WTC11 (cell line): ENCODE results near the gene RPE. TPM values are rescaled to one million over a fixed set of nuclear protein-coding genes. Genes with fewer than 3 reads are reported as not detected.

Experiments
- ATAC-seq: fragments of 200-7000 bp; cut with Tn5 transposase; 2 replicates; pipeline ENCODE4 v1.10.0; 2021; ENCODE audit warnings: mild to moderate bottlenecking, moderate library complexity
- CTCF ChIA-PET: fragments of 300-600 bp; sonication (Branson Sonifier 250); formaldehyde crosslinking; loops from one replicate; lab custom pipeline; 2021; ENCODE audit warnings: antibody characterized with exemption; lab: Charles Lee
- POLR2A ChIA-PET: fragments of 350-600 bp; sonication (Branson Sonifier 250); formaldehyde crosslinking; loops from one replicate; lab custom pipeline; 2021; ENCODE audit warnings: antibody characterized with exemption; lab: Charles Lee
- DNase-seq: peaks from one replicate; pipeline ENCODE4 v3.0.0; 2021; ENCODE audit warnings: low spot score
- H3K27ac Mint-ChIP-seq: 2 replicates; pipeline ENCODE4 v1.8.0; 2021; ENCODE audit warnings: mixed read lengths
- H3K27me3 Mint-ChIP-seq: 2 replicates; pipeline ENCODE4 v1.8.0; 2021; ENCODE audit warnings: low read depth, mild to moderate bottlenecking, moderate library complexity, mixed read lengths
- H3K36me3 Mint-ChIP-seq: 2 replicates; pipeline ENCODE4 v1.8.0; 2021; ENCODE audit warnings: mixed read lengths
- H3K4me1 Mint-ChIP-seq: 2 replicates; pipeline ENCODE4 v1.8.0; 2022; ENCODE audit warnings: mixed read lengths
- H3K4me3 Mint-ChIP-seq: 2 replicates; pipeline ENCODE4 v1.8.0; 2021; ENCODE audit warnings: mild to moderate bottlenecking, moderate library complexity, mixed read lengths
- H3K9me3 Mint-ChIP-seq: 2 replicates; pipeline ENCODE4 v1.8.0; 2021; ENCODE audit warnings: mixed read lengths
- ATF2 ChIP-seq: sonication (generic); formaldehyde crosslinking; IDR thresholded peaks from 2 replicates; pipeline ENCODE4 v1.8.1; 2022; ENCODE audit warnings: low read depth, missing genetic modification reagents, borderline replicate concordance
- ATF3 ChIP-seq: sonication (generic); formaldehyde crosslinking; conservative IDR thresholded peaks from 2 replicates; pipeline ENCODE4 v1.8.1; 2022; ENCODE audit warnings: mild to moderate bottlenecking, missing genetic modification reagents
- CBFB ChIP-seq: sonication (generic); formaldehyde crosslinking; IDR thresholded peaks from 2 replicates; pipeline ENCODE4 v1.8.1; 2022; ENCODE audit warnings: mild to moderate bottlenecking, low read depth, missing genetic modification reagents
- CREM ChIP-seq: sonication (generic); formaldehyde crosslinking; IDR thresholded peaks from 2 replicates; pipeline ENCODE4 v1.8.1; 2022; ENCODE audit warnings: mild to moderate bottlenecking, missing genetic modification reagents, moderate library complexity
- ELF4 ChIP-seq: sonication (generic); formaldehyde crosslinking; IDR thresholded peaks from 2 replicates; pipeline ENCODE4 v1.8.1; 2022; ENCODE audit warnings: low read depth, mild to moderate bottlenecking, moderate library complexity, missing genetic modification reagents
- ETV6 ChIP-seq: sonication (generic); formaldehyde crosslinking; IDR thresholded peaks from 2 replicates; pipeline ENCODE4 v1.8.1; 2022; ENCODE audit warnings: mild to moderate bottlenecking, missing genetic modification reagents
- FOXJ3 ChIP-seq: sonication (generic); formaldehyde crosslinking; IDR thresholded peaks from 2 replicates; pipeline ENCODE4 v1.9.0; 2021; ENCODE audit warnings: missing genetic modification reagents, mild to moderate bottlenecking, borderline replicate concordance
- FOXK1 ChIP-seq: sonication (generic); formaldehyde crosslinking; IDR thresholded peaks from 2 replicates; pipeline ENCODE4 v1.8.0; 2022; ENCODE audit warnings: mild to moderate bottlenecking, moderate library complexity, missing genetic modification reagents
- FOXP1 ChIP-seq: sonication (generic); formaldehyde crosslinking; IDR thresholded peaks from 2 replicates; pipeline ENCODE4 v1.8.0; 2022; ENCODE audit warnings: missing genetic modification reagents, mild to moderate bottlenecking, moderate library complexity, borderline replicate concordance
- GABPB1 ChIP-seq: sonication (generic); formaldehyde crosslinking; IDR thresholded peaks from 2 replicates; pipeline ENCODE4 v1.8.1; 2023; ENCODE audit warnings: mild to moderate bottlenecking, missing genetic modification reagents
- GRHL2 ChIP-seq: fragments of 250-450 bp; sonication (Bioruptor Pico); IDR thresholded peaks from 2 replicates; pipeline ENCODE4 v1.8.0; 2022; ENCODE audit warnings: mild to moderate bottlenecking, moderate library complexity; ENCODE audit not compliant: insufficient replicate concordance, severe bottlenecking
- GTF2I ChIP-seq: fragments of 250-450 bp; sonication (Bioruptor Pico); conservative IDR thresholded peaks from 2 replicates; pipeline ENCODE4 v1.4.0; 2021; ENCODE audit warnings: mild to moderate bottlenecking
- IRF1 ChIP-seq: sonication (generic); formaldehyde crosslinking; IDR thresholded peaks from 2 replicates; pipeline ENCODE4 v1.8.0; 2023; ENCODE audit warnings: missing genetic modification reagents
- MYBL2 ChIP-seq: sonication (generic); formaldehyde crosslinking; IDR thresholded peaks from 2 replicates; pipeline ENCODE4 v1.8.1; 2023; ENCODE audit warnings: mild to moderate bottlenecking, moderate library complexity, missing genetic modification reagents
- NFE2L1 ChIP-seq: sonication (generic); formaldehyde crosslinking; IDR thresholded peaks from 2 replicates; pipeline ENCODE4 v1.8.1; 2023; ENCODE audit warnings: missing genetic modification reagents
- NR1H2 ChIP-seq: sonication (generic); formaldehyde crosslinking; IDR thresholded peaks from 2 replicates; pipeline ENCODE4 v1.9.0; 2021; ENCODE audit warnings: mild to moderate bottlenecking, moderate library complexity, missing genetic modification reagents
- SP1 ChIP-seq: sonication (generic); formaldehyde crosslinking; conservative IDR thresholded peaks from 2 replicates; pipeline ENCODE4 v1.8.1; 2022; ENCODE audit warnings: missing genetic modification reagents
- TCF7 ChIP-seq: sonication (generic); formaldehyde crosslinking; IDR thresholded peaks from 2 replicates; pipeline ENCODE4 v1.8.0; 2022; ENCODE audit warnings: mild to moderate bottlenecking, low read depth, missing genetic modification reagents, moderate library complexity
- TEAD4 ChIP-seq: sonication (generic); formaldehyde crosslinking; IDR thresholded peaks from 2 replicates; pipeline ENCODE4 v1.8.0; 2022; ENCODE audit warnings: mild to moderate bottlenecking, missing genetic modification reagents
- ZBTB21 ChIP-seq: sonication (generic); formaldehyde crosslinking; IDR thresholded peaks from 2 replicates; pipeline ENCODE4 v1.8.1; 2023; ENCODE audit warnings: mild to moderate bottlenecking, missing genetic modification reagents, borderline replicate concordance
- ZBTB43 ChIP-seq: sonication (generic); formaldehyde crosslinking; IDR thresholded peaks from 2 replicates; pipeline ENCODE4 v1.8.1; 2023; ENCODE audit warnings: mild to moderate bottlenecking, missing genetic modification reagents
- ZNF263 ChIP-seq: sonication (generic); formaldehyde crosslinking; IDR thresholded peaks from 2 replicates; pipeline ENCODE4 v1.8.1; 2022; ENCODE audit warnings: low read depth, mild to moderate bottlenecking, moderate library complexity, missing genetic modification reagents
- ZNF317 ChIP-seq: sonication (generic); formaldehyde crosslinking; IDR thresholded peaks from 2 replicates; pipeline ENCODE4 v1.8.1; 2023; ENCODE audit warnings: low read depth, mild to moderate bottlenecking, moderate library complexity, missing genetic modification reagents, borderline replicate concordance
- ZNF671 ChIP-seq: fragments of 250-450 bp; sonication (Bioruptor Pico); IDR thresholded peaks from 2 replicates; pipeline ENCODE4 v1.8.0; 2021; ENCODE audit warnings: mild to moderate bottlenecking
- ZSCAN18 ChIP-seq: fragments of 250-450 bp; sonication (Bioruptor Pico); IDR thresholded peaks from 2 replicates; pipeline ENCODE4 v2.1.2; 2022; ENCODE audit warnings: mild to moderate bottlenecking, moderate library complexity
- total RNA-seq: library from RNA; stranded (reverse); gene quantifications from 3 replicates; pipeline ENCODE4 v1.2.3, GENCODE V29; 2021
- TF ChIP-seq, protein P1 (sequence below): sonication (generic); formaldehyde crosslinking; IDR thresholded peaks from 2 replicates; pipeline ENCODE4 v1.8.0; 2022; ENCODE audit warnings: mild to moderate bottlenecking, missing genetic modification reagents

RPE gene
- total RNA-seq, 1 experiment from 2014 or later = 66.5 TPM

DNA sequence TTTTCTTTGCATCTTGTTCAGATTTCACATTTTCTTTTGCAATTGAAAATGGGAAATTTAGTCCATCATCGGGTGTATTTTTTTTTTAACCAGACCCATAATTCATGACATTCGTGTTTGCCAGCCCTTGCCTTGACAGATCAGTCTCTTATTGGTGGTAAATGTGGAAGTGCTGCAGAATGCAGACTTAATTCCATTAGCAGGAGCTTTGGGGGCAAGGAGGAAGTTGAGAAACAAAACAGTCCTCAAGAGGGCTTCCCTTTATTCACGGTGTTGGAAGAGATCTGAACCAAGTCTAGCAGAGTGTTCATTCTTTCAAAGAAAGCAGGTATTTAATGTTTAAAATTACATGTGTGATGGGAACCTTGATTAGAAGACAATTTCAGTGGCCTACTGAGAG, 16.6 kb upstream of the RPE start:
- H3K27me3 Mint-ChIP-seq = no peaks in the 10 kb centered on the region
- no peak for DNase-seq
- H3K36me3 Mint-ChIP-seq = no peaks in the 10 kb centered on the region
- ChIA-PET CTCF (interaction anchor here (2.7 kb wide), 1 partner anchor 213 kb away, joined by 8 read pairs; no protein-coding TSS in a partner anchor), POLR2A (no interaction called here)
- no peak overlapping the region for H3K27ac Mint-ChIP-seq
- H3K4me3 Mint-ChIP-seq = no peak overlapping the region
- no peak for ATAC-seq
- no peaks in the 10 kb centered on the region for H3K9me3 Mint-ChIP-seq
- no peaks in the 10 kb centered on the region for H3K4me1 Mint-ChIP-seq
- TF ChIP-seq ETV6 (CRISPR knock-in tag) = no peak
- TF ChIP-seq, all 79 proteins: peak for 0

- no peak for DNase-seq
- CTCF ChIA-PET = interaction anchor here (2.7 kb wide), 1 partner anchor 213 kb away, joined by 8 read pairs; no protein-coding TSS in a partner anchor
- Mint-ChIP-seq H3K9me3 (no peaks in the 10 kb centered on the region), H3K36me3 (no peaks in the 10 kb centered on the region), H3K27me3 (no peaks in the 10 kb centered on the region), H3K4me3 (no peak overlapping the region)
- ATAC-seq = no peak
- POLR2A ChIA-PET = interaction anchor here (0.7 kb wide), 1 partner anchor 175 kb away, joined by 4 read pairs; no protein-coding TSS in a partner anchor
- TF ChIP-seq ELF4 (CRISPR knock-in tag) (no peak), CBFB (CRISPR knock-in tag) (no peak), GTF2I (CRISPR knock-in tag) (no peak), TEAD4 (no peak), FOXK1 (CRISPR knock-in tag) (no peak), FOXJ3 (CRISPR knock-in tag) (no peak), GABPB1 (CRISPR knock-in tag) (no peak), MYBL2 (CRISPR knock-in tag) (no peak), GRHL2 (CRISPR knock-in tag) (no peak), ATF3 (CRISPR knock-in tag) (no peak), ZSCAN18 (CRISPR knock-in tag) (no peak), ZBTB21 (CRISPR knock-in tag) (no peak), ATF2 (CRISPR knock-in tag) (no peak)
- TF ChIP-seq, all 79 proteins: peak for 0
- H3K4me1 Mint-ChIP-seq = no peaks in the 10 kb centered on the region
- no peak overlapping the region for H3K27ac Mint-ChIP-seq
Observed at GRCh38 chr2:209986415-209986814, 16.0 kb upstream of the RPE start.

DNA sequence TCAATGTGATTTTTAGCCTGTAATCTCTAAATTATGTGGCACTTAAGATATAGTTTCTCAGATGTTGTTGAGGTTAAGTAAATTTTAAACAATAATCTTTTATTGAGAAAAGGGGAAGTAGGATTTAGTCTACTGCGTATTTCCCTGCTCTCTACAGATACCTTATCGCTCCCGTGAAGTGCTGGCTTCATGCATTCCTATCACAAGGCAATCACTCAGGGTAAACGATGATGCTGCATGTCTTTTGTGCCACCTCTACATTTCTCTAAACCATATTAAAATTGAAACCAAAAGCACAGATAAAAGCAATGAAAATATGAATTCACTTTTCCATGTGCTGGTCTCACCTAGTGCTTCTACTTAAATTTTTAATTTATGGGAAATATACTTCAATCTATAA, 14.4 kb upstream of the RPE start:
- Mint-ChIP-seq H3K4me3 (no peak overlapping the region), H3K27me3 (no peaks in the 10 kb centered on the region), H3K36me3 (no peaks in the 10 kb centered on the region), H3K9me3 (no peaks in the 10 kb centered on the region), H3K4me1 (no peaks in the 10 kb centered on the region), H3K27ac (no peak overlapping the region)
- DNase-seq (no peak), ATAC-seq (no peak)
- ChIA-PET POLR2A (no interaction called here), CTCF (no interaction called here)
- TF ChIP-seq GTF2I (CRISPR knock-in tag) (no peak), FOXP1 (no peak), SP1 (no peak), TCF7 (CRISPR knock-in tag) (no peak), ATF2 (CRISPR knock-in tag) (no peak), ZBTB21 (CRISPR knock-in tag) (no peak), NFE2L1 (no peak), ZNF317 (CRISPR knock-in tag) (no peak), IRF1 (CRISPR knock-in tag) (no peak), ZNF671 (no peak), NR1H2 (no peak), ZNF263 (CRISPR knock-in tag) (no peak), ZBTB43 (no peak), CREM (CRISPR knock-in tag) (no peak)
- TF ChIP-seq, protein P1, sequence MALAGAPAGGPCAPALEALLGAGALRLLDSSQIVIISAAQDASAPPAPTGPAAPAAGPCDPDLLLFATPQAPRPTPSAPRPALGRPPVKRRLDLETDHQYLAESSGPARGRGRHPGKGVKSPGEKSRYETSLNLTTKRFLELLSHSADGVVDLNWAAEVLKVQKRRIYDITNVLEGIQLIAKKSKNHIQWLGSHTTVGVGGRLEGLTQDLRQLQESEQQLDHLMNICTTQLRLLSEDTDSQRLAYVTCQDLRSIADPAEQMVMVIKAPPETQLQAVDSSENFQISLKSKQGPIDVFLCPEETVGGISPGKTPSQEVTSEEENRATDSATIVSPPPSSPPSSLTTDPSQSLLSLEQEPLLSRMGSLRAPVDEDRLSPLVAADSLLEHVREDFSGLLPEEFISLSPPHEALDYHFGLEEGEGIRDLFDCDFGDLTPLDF = no peak
